Stimulated activated CD8-positive, alpha-beta memory T cell treated with anti-CD3 and anti-CD28 coated beads, Interleukin-4, amount 100 ng/mL, for 24 hours (primary cell): ENCODE measurements around the gene CTDSP2.
"Not testable (repeated sequence)": the region's sequence is repeated elsewhere in the genome, so short reads cannot be mapped to it uniquely, and the experiment has no call there.

Source experiments
- DNase-seq: peaks from one replicate; pipeline ENCODE4 v3.0.0-alpha.2; 2020; ENCODE audit warnings: low read depth

CTDSP2 gene

GRCh38 chr12:57781244-57781643 is 65.3 kb downstream of the CTDSP2 start:
- no peak for DNase-seq

GRCh38 chr12:57780284-57780897 is 66.1 kb downstream of the CTDSP2 start:
- DNase-seq, result no peak

GRCh38 chr12:57779736-57780135 is 66.8 kb downstream of the CTDSP2 start:
- no peak for DNase-seq

GRCh38 chr12:57777911-57778310 is 68.6 kb downstream of the CTDSP2 start:
- DNase-seq, result no peak

- no peak for DNase-seq
Measured at GRCh38 chr12:57777367-57777766, 69.2 kb downstream of the CTDSP2 start.

- DNase-seq, result no peak
Measured at GRCh38 chr12:57776247-57776587, 70.3 kb downstream of the CTDSP2 start.

GRCh38 chr12:57775563-57776246 is 70.8 kb downstream of the CTDSP2 start:
- no peak for DNase-seq

GRCh38 chr12:57775044-57775443 is 71.5 kb downstream of the CTDSP2 start:
- no peak for DNase-seq

GRCh38 chr12:57774634-57775033 is 71.9 kb downstream of the CTDSP2 start:
- DNase-seq, result not testable (repeated sequence)

- DNase-seq, result no peak
Measured at GRCh38 chr12:57772429-57773322, 73.9 kb downstream of the CTDSP2 start, which contains the start of gene EEF1AKMT3. Gene EEF1AKMT3, plus strand, starts transcription at chr12:57772614. Its CDS starts 111 bp downstream, at chr12:57772725.

- peak; percentile 90 for DNase-seq
Measured at GRCh38 chr12:57771873-57772428, 74.6 kb downstream of the CTDSP2 start, which contains the start of gene METTL1. Gene METTL1, minus strand, starts transcription at chr12:57772105. Its CDS starts 22 bp downstream, at chr12:57772083.

- peak; percentile 85 for DNase-seq
Measured at GRCh38 chr12:57771236-57771872, 75.2 kb downstream of the CTDSP2 start.

- DNase-seq, result no peak
Measured at GRCh38 chr12:57770734-57771133, 75.8 kb downstream of the CTDSP2 start.
